OCI-LY3 (cell line): Measurements from ENCODE around the gene PRKCD.

ENCODE experiments used
- EZH2phosphoT487 ChIP-seq: fragments of 200-600 bp; shearing (Covaris generic); IDR thresholded peaks from 2 replicates; pipeline ENCODE4 v1.6.1; 2018; ENCODE audit warnings: antibody characterized with exemption, mixed run types, low read depth
- TF ChIP-seq, protein P1 (sequence below): fragments of 200-600, 300-600 bp; sonication (generic); IDR thresholded peaks from 2 replicates; pipeline ENCODE4 v1.5.1; 2014; ENCODE audit warnings: antibody characterized with exemption, low read length, low read depth

DNA sequence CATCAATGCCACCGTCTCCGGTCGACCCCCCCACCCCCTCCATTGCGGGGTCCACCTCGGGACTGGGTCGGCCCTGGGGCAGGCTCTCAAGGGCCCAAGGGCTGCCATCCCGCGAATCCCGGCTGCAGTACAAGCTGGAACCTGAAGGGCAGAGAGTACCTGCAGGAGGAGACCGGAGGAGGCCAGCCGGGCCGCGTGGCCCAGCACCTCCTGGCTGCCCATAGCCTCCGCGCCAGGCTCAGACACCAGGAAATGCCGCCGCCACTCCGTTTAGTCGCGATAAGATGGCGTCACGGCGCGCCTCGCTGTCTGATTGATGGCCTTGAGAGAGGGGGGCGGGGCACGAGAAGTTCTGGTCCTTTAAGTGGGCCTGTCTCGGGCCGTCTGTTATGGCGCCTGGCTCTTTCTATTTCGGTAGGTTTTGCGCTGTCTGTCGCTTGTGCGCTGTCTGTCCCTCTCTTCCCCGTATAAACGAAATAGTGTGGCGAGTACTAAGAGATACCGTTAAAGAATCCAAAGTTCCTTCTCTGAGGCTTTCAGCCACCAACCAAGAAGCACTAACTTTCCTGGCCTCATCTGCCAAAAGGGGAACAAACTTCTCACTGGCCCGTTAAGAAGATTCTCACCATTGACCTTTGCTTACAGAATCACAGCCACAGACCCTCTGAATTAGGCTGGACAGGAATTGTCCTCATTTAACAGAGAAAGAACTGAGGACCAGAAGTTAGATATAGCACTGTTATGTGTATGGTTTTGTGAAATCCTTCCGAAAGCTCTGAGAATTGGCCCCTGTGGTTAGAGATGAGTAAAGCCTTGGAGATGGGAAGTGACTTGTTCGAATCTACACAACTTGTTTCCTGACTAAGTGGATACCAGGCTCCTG is 30.6 kb upstream of the PRKCD start, which contains the start of gene RFT1:
- TF ChIP-seq, protein P1, sequence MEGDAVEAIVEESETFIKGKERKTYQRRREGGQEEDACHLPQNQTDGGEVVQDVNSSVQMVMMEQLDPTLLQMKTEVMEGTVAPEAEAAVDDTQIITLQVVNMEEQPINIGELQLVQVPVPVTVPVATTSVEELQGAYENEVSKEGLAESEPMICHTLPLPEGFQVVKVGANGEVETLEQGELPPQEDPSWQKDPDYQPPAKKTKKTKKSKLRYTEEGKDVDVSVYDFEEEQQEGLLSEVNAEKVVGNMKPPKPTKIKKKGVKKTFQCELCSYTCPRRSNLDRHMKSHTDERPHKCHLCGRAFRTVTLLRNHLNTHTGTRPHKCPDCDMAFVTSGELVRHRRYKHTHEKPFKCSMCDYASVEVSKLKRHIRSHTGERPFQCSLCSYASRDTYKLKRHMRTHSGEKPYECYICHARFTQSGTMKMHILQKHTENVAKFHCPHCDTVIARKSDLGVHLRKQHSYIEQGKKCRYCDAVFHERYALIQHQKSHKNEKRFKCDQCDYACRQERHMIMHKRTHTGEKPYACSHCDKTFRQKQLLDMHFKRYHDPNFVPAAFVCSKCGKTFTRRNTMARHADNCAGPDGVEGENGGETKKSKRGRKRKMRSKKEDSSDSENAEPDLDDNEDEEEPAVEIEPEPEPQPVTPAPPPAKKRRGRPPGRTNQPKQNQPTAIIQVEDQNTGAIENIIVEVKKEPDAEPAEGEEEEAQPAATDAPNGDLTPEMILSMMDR = no peak
- no peak for TF ChIP-seq EZH2phosphoT487
